ENCODE measurements around the gene SMPD2. TPM values are rescaled to one million over a fixed set of nuclear protein-coding genes. Genes with fewer than 3 reads are reported as not detected.

Gene SMPD2
- total RNA-seq, 1 experiment from 2014 or later, result 19.9 TPM

GRCh38 chr6:109445382-109445781 lies 4.9 kb downstream of the SMPD2 start:
- Mint-ChIP-seq H3K4me3 (ENCODE audit: unreplicated experiment) (no peak overlapping the region), H3K9me3 (ENCODE audit: unreplicated experiment) (no peaks in the 10 kb centered on the region), H3K4me1 (ENCODE audit: insufficient read depth, unreplicated experiment) (peaks cover 8% of the 10 kb centered on the region), H3K36me3 (ENCODE audit: insufficient read depth, unreplicated experiment) (peaks cover 30% of the 10 kb centered on the region), H3K27me3 (ENCODE audit: insufficient read depth, unreplicated experiment) (no peaks in the 10 kb centered on the region), H3K27ac (ENCODE audit: low read depth, unreplicated experiment) (no peak overlapping the region)
- CTCF ChIA-PET, result no interaction called here
- intact Hi-C loops (cut with micrococcal nuclease), result no loop called here
- no peak for DNase-seq (ENCODE audit: unreplicated experiment)
- TF ChIP-seq CTCF (IDR thresholded peaks at IDR 0.05; ENCODE audit: unreplicated experiment), result no peak
- POLR2A ChIA-PET, result interaction anchor here (0.7 to 9.4 kb wide), 4 partner anchors 14 to 350 kb away, joined by 3 to 93 read pairs (median 5); partner anchors contain the start of genes CD164, CEP57L1 and SESN1
- no TSS peak for BruUV-seq (replicated peaks)

- POLR2A ChIA-PET, result interaction anchor here (0.7 to 9.4 kb wide), 5 partner anchors 10 to 351 kb away, joined by 3 to 93 read pairs (median 5); partner anchors contain the start of genes CD164, CEP57L1, MICAL1 and SESN1
- Mint-ChIP-seq H3K4me3 (ENCODE audit: unreplicated experiment) (no peak overlapping the region), H3K27me3 (ENCODE audit: insufficient read depth, unreplicated experiment) (no peaks in the 10 kb centered on the region), H3K9me3 (ENCODE audit: unreplicated experiment) (no peaks in the 10 kb centered on the region), H3K4me1 (ENCODE audit: insufficient read depth, unreplicated experiment) (peaks cover 8% of the 10 kb centered on the region), H3K27ac (ENCODE audit: low read depth, unreplicated experiment) (no peak overlapping the region), H3K36me3 (ENCODE audit: insufficient read depth, unreplicated experiment) (peaks cover 34% of the 10 kb centered on the region)
- no peak for DNase-seq (ENCODE audit: unreplicated experiment)
- TF ChIP-seq CTCF (IDR thresholded peaks at IDR 0.05; ENCODE audit: unreplicated experiment), result no peak
- no TSS peak for BruUV-seq (replicated peaks)
- CTCF ChIA-PET, result no interaction called here
- intact Hi-C loops (cut with micrococcal nuclease), result no loop called here
Observed at GRCh38 chr6:109446072-109446471, 5.5 kb downstream of the SMPD2 start.

- Mint-ChIP-seq H3K27me3 (ENCODE audit: insufficient read depth, unreplicated experiment) (no peaks in the 10 kb centered on the region), H3K9me3 (ENCODE audit: unreplicated experiment) (no peaks in the 10 kb centered on the region), H3K36me3 (ENCODE audit: insufficient read depth, unreplicated experiment) (peaks cover 34% of the 10 kb centered on the region), H3K27ac (ENCODE audit: low read depth, unreplicated experiment) (no peak overlapping the region), H3K4me1 (ENCODE audit: insufficient read depth, unreplicated experiment) (peaks cover 5% of the 10 kb centered on the region), H3K4me3 (ENCODE audit: unreplicated experiment) (no peak overlapping the region)
- ChIA-PET POLR2A (interaction anchor here (0.9 to 9.4 kb wide), 4 partner anchors 9 to 352 kb away, joined by 5 to 93 read pairs (median 5); partner anchors contain the start of genes CD164, CEP57L1, MICAL1 and SESN1), CTCF (interaction anchor here (0.8 kb wide), 2 partner anchors 17 to 50 kb away, joined by 3 read pairs; no protein-coding TSS in a partner anchor)
- no TSS peak for BruUV-seq (replicated peaks)
- no peak for DNase-seq (ENCODE audit: unreplicated experiment)
- intact Hi-C loops (cut with micrococcal nuclease), result no loop called here
- TF ChIP-seq CTCF (IDR thresholded peaks at IDR 0.05; ENCODE audit: unreplicated experiment), result no peak
Observed at GRCh38 chr6:109446541-109446940, 6.0 kb downstream of the SMPD2 start.

- intact Hi-C loops (cut with micrococcal nuclease), result no loop called here
- H3K27ac Mint-ChIP-seq (ENCODE audit: low read depth, unreplicated experiment), result no peak overlapping the region
- H3K27me3 Mint-ChIP-seq (ENCODE audit: insufficient read depth, unreplicated experiment), result no peaks in the 10 kb centered on the region
- TF ChIP-seq CTCF (IDR thresholded peaks at IDR 0.05; ENCODE audit: unreplicated experiment), result no peak
- DNase-seq (ENCODE audit: unreplicated experiment), result no peak
- no peaks in the 10 kb centered on the region for H3K9me3 Mint-ChIP-seq (ENCODE audit: unreplicated experiment)
- no peaks in the 10 kb centered on the region for H3K4me1 Mint-ChIP-seq (ENCODE audit: insufficient read depth, unreplicated experiment)
- no TSS peak for BruUV-seq (replicated peaks)
- CTCF ChIA-PET, result interaction anchor here (0.7 to 0.8 kb wide), 4 partner anchors 12 to 260 kb away, joined by 3 read pairs; no protein-coding TSS in a partner anchor
- H3K4me3 Mint-ChIP-seq (ENCODE audit: unreplicated experiment), result no peak overlapping the region
- POLR2A ChIA-PET, result interaction anchor here (0.9 to 1.9 kb wide), 3 partner anchors 9 to 352 kb away, joined by 5 to 10 read pairs (median 5); partner anchors contain the start of genes CEP57L1 and SESN1
- H3K36me3 Mint-ChIP-seq (ENCODE audit: insufficient read depth, unreplicated experiment), result peaks cover 34% of the 10 kb centered on the region
Observed at GRCh38 chr6:109447087-109447486, 6.6 kb downstream of the SMPD2 start.
